ENCODE measurements around the gene RTN1. TPM values are rescaled to one million over a fixed set of nuclear protein-coding genes. Genes with fewer than 3 reads are reported as not detected.

Gene RTN1
- total and polyA plus RNA-seq, 9 of the 15 experiments (the other 6 are each of a cell fraction or from before 2014, with no cell fraction given), result 0.03 to 0.09 TPM; not detected in 7

- Histone ChIP-seq H3K9me1 (ENCODE audit: control insufficient read depth, insufficient read depth, low read length) (no peaks in the 10 kb centered on the region), H2AFZ (ENCODE audit: low read depth, low read length) (no peak overlapping the region), H3K27me3 (ENCODE audit: control insufficient read depth in 2 of 2, insufficient read depth in 2 of 2, low read length in 2 of 2) (peaks cover 4 to 13% of the 10 kb centered on the region in 2 experiments; a peak in 3 of 5 replicates), H3K4me2 (ENCODE audit: insufficient read depth, low read length) (no peak overlapping the region), H4K20me1 (replicated peaks; ENCODE audit: control insufficient read depth, insufficient read depth, low read length) (no peaks in the 10 kb centered on the region), H3K4me1 (replicated peaks in 1 of 2; ENCODE audit: control insufficient read depth in 2 of 2, insufficient read depth in 2 of 2, low read length in 2 of 2) (peaks cover 0 to 7% of the 10 kb centered on the region in 2 experiments; a peak in 1 of 5 replicates), H3K36me3 (ENCODE audit: control insufficient read depth, insufficient read depth, low read length) (no peaks in the 10 kb centered on the region), H3K4me3 (no peak overlapping the region), H3K79me2 (ENCODE audit: control insufficient read depth, insufficient read depth, low read length) (no peaks in the 10 kb centered on the region), H3K27ac (ENCODE audit: extremely low read depth, low read depth, low read length) (no peak overlapping the region), H3K9ac (ENCODE audit: insufficient read depth in 1 of 2, low read depth in 2 of 2, low read length in 2 of 2) (no peak overlapping the region), H3K9me3 (replicated peaks; ENCODE audit: control insufficient read depth, insufficient read depth, low read depth, low read length) (no peaks in the 10 kb centered on the region)
- POLR2A ChIA-PET, result no interaction called here
- CTCF ChIA-PET (ENCODE audit: low intra/inter-chr PET ratio), result no interaction called here
- FAIRE-seq (no peak), DNase-seq (ENCODE audit: extremely low read depth in 1 of 4, low spot score in 3 of 4) (no peak), ATAC-seq (no peak)
- in situ Hi-C loops (cut with MboI) (no loop called here), intact Hi-C loops (cut with micrococcal nuclease) (no loop called here)
- no TSS peak for BruUV-seq (replicated peaks)
- WGBS (ENCODE audit: insufficient coverage, low coverage, missing lambda C conversion rate), result 1% methylated on average over 23 of the region's 53 CpGs
- TF ChIP-seq HNRNPUL1 (IDR thresholded peaks at IDR 0.05; ENCODE audit: low read length) (no peak), TAF9B (IDR thresholded peaks at IDR 0.05; ENCODE audit: partially characterized antibody) (no peak), BRD9 (IDR thresholded peaks at IDR 0.05; ENCODE audit: low read depth, partially characterized antibody) (no peak), MLX (CRISPR knock-in tag; conservative IDR thresholded peaks at IDR 0.05) (no peak), PYGO2 (tag; IDR thresholded peaks at IDR 0.05) (no peak), CHD4 (IDR thresholded peaks at IDR 0.05; ENCODE audit: insufficient read depth, insufficient replicate concordance, low read depth, low read length, poor library complexity, severe bottlenecking) (no peak), EWSR1 (IDR thresholded peaks at IDR 0.05; ENCODE audit: borderline replicate concordance, low read depth, partially characterized antibody) (no peak), ELK1 (CRISPR knock-in tag; IDR thresholded peaks at IDR 0.05) (no peak), E2F4 (CRISPR knock-in tag; IDR thresholded peaks at IDR 0.05; ENCODE audit: low read depth) (no peak)
- TF ChIP-seq, protein P1, sequence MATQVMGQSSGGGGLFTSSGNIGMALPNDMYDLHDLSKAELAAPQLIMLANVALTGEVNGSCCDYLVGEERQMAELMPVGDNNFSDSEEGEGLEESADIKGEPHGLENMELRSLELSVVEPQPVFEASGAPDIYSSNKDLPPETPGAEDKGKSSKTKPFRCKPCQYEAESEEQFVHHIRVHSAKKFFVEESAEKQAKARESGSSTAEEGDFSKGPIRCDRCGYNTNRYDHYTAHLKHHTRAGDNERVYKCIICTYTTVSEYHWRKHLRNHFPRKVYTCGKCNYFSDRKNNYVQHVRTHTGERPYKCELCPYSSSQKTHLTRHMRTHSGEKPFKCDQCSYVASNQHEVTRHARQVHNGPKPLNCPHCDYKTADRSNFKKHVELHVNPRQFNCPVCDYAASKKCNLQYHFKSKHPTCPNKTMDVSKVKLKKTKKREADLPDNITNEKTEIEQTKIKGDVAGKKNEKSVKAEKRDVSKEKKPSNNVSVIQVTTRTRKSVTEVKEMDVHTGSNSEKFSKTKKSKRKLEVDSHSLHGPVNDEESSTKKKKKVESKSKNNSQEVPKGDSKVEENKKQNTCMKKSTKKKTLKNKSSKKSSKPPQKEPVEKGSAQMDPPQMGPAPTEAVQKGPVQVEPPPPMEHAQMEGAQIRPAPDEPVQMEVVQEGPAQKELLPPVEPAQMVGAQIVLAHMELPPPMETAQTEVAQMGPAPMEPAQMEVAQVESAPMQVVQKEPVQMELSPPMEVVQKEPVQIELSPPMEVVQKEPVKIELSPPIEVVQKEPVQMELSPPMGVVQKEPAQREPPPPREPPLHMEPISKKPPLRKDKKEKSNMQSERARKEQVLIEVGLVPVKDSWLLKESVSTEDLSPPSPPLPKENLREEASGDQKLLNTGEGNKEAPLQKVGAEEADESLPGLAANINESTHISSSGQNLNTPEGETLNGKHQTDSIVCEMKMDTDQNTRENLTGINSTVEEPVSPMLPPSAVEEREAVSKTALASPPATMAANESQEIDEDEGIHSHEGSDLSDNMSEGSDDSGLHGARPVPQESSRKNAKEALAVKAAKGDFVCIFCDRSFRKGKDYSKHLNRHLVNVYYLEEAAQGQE (IDR thresholded peaks at IDR 0.05; ENCODE audit: borderline replicate concordance), result no peak
- TF ChIP-seq, protein P1 (CRISPR knock-in tag; IDR thresholded peaks at IDR 0.05; ENCODE audit: low read depth), result no peak
Observed at GRCh38 chr14:59727073-59727661, 143.4 kb downstream of the RTN1 start.

All from K562 (cell line).